Hepatocyte (in vitro differentiated cells): Measurements from ENCODE around the gene RHOF. TPM values are rescaled to one million over a fixed set of nuclear protein-coding genes. Genes with fewer than 3 reads are reported as not detected.

Source experiments
- DNase-seq: peaks from one replicate; pipeline ENCODE4 v3.0.0-alpha.2; 2016; ENCODE audit warnings: low spot score
- H2AFZ ChIP-seq: fragments of 200-600 bp; sonication (generic); 2 replicates; pipeline ENCODE4 v1.6.0; 2016; ENCODE audit warnings: antibody characterized with exemption, mild to moderate bottlenecking
- H3K27ac ChIP-seq: fragments of 200-600 bp; sonication (generic); 2 replicates; pipeline ENCODE4 v1.5.1; 2016; ENCODE audit warnings: mild to moderate bottlenecking
- H3K27me3 ChIP-seq: fragments of 200-600 bp; sonication (generic); 2 replicates; pipeline ENCODE4 v1.6.1; 2016
- H3K36me3 ChIP-seq: fragments of 200-600 bp; sonication (generic); replicated peaks from 2 replicates; pipeline ENCODE4 v1.5.1; 2016; ENCODE audit warnings: low read depth; ENCODE audit not compliant: insufficient read depth
- H3K4me1 ChIP-seq: fragments of 200-600 bp; sonication (generic); 2 replicates; pipeline ENCODE4 v1.5.1; 2016; ENCODE audit warnings: mild to moderate bottlenecking, moderate library complexity; ENCODE audit not compliant: insufficient read depth
- H3K4me2 ChIP-seq: fragments of 200-600 bp; sonication (generic); 2 replicates; pipeline ENCODE4 v1.6.0; 2016
- H3K4me3 ChIP-seq: fragments of 200-600 bp; sonication (generic); 2 replicates; pipeline ENCODE4 v1.5.1; 2016; ENCODE audit warnings: mild to moderate bottlenecking
- H3K79me2 ChIP-seq: fragments of 200-600 bp; sonication (generic); 2 replicates; pipeline ENCODE4 v1.6.0; 2017; ENCODE audit warnings: mild to moderate bottlenecking
- H3K9me2 ChIP-seq: fragments of 200-600 bp; sonication (generic); replicated peaks from 2 replicates; pipeline ENCODE4 v1.6.0; 2017; ENCODE audit warnings: mild to moderate bottlenecking; ENCODE audit not compliant: insufficient read depth
- H3K9me3 ChIP-seq: fragments of 200-600 bp; sonication (generic); 2 replicates; pipeline ENCODE4 v1.5.1; 2016; ENCODE audit warnings: low read depth, mild to moderate bottlenecking
- H4K20me1 ChIP-seq: fragments of 200-600 bp; sonication (generic); 2 replicates; pipeline ENCODE4 v1.6.0; 2016; ENCODE audit warnings: mild to moderate bottlenecking; ENCODE audit not compliant: insufficient read depth, poor library complexity, severe bottlenecking
- CTCF ChIP-seq: fragments of 200-600 bp; sonication (generic); IDR thresholded peaks from 2 replicates; pipeline ENCODE4 v1.5.1; 2016; ENCODE audit warnings: antibody characterized with exemption, mild to moderate bottlenecking; ENCODE audit not compliant: poor library complexity
- EZH2 ChIP-seq: fragments of 200-600 bp; sonication (generic); IDR thresholded peaks from 2 replicates; pipeline ENCODE4 v1.6.1; 2016; ENCODE audit warnings: antibody characterized with exemption, mild to moderate bottlenecking, borderline replicate concordance
- EZH2phosphoT487 ChIP-seq: fragments of 200-600 bp; sonication (generic); IDR thresholded peaks from one replicate; pipeline ENCODE4 v1.6.1; 2018; ENCODE audit warnings: antibody characterized with exemption, mild to moderate bottlenecking, low read depth, moderate library complexity; ENCODE audit not compliant: unreplicated experiment, severe bottlenecking
- WGBS: methylation state at CpG from one replicate; pipeline ENCODE4 v1.1.6; 2016; ENCODE audit warnings: low lambda C conversion rate; ENCODE audit errors: missing lambda C conversion rate; 5-methylcytosine and 5-hydroxymethylcytosine counted together
- polyA plus RNA-seq: library from polyadenylated mRNA; unstranded; fragments of >200 nt; fragmentation: Nextera tagmentation; extraction: Ambion mirVana; gene quantifications from 2 replicates; pipeline ENCODE4 v1.2.1, GENCODE V29; 2016
- total RNA-seq: library from RNA; depleted of rRNA; stranded (reverse); fragments of >200 nt; gene quantifications from 2 replicates; pipeline ENCODE4 v1.2.3, GENCODE V29; 2014

Gene RHOF
- total and polyA plus RNA-seq, 2 experiments from 2014 or later = 40.4 to 45.3 TPM

DNA sequence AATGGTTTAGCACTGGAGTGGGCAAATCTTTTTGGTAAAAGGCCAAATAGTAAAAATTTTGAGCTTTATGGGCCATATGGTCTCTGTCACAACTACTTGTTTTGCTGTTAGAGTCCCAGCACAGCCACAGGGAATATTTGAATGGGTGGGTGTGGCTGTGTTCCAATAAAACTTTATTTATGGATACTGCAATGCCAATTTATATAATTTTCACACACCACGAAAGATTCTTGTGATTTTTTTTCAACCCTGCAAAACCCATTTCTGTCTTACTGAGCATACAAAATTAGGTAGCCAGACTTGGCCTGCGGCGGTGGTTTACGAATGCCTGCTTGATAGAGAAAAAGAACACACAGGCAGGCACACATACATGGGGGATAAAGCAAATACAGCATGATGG lies 52.6 kb downstream of the RHOF start:
- no peak for TF ChIP-seq CTCF
- no peak for TF ChIP-seq EZH2
- no peak for TF ChIP-seq EZH2phosphoT487
- Histone ChIP-seq H3K4me3 (no peak overlapping the region), H3K79me2 (no peaks in the 10 kb centered on the region), H2AFZ (no peak overlapping the region), H4K20me1 (no peaks in the 10 kb centered on the region), H3K27ac (no peak overlapping the region), H3K27me3 (no peaks in the 10 kb centered on the region), H3K4me2 (no peak overlapping the region), H3K36me3 (no peaks in the 10 kb centered on the region), H3K9me3 (no peaks in the 10 kb centered on the region), H3K4me1 (no peaks in the 10 kb centered on the region), H3K9me2 (no peaks in the 10 kb centered on the region)
- DNase-seq = no peak
- WGBS = 83% methylated on average over 4 of the region's 4 CpGs

GRCh38 chr12:121738340-121738858 lies 55.1 kb downstream of the RHOF start:
- no peak overlapping the region for H3K4me3 ChIP-seq
- no peaks in the 10 kb centered on the region for H3K4me1 ChIP-seq
- H3K36me3 ChIP-seq = no peaks in the 10 kb centered on the region
- H2AFZ ChIP-seq = no peak overlapping the region
- no peaks in the 10 kb centered on the region for H3K79me2 ChIP-seq
- H3K27ac ChIP-seq = no peak overlapping the region
- H3K27me3 ChIP-seq = no peaks in the 10 kb centered on the region
- no peak overlapping the region for H3K4me2 ChIP-seq
- H4K20me1 ChIP-seq = no peaks in the 10 kb centered on the region
- 79% methylated on average over 9 of the region's 9 CpGs for WGBS
- no peak for TF ChIP-seq EZH2phosphoT487
- no peak for TF ChIP-seq CTCF
- no peak for TF ChIP-seq EZH2
- no peaks in the 10 kb centered on the region for H3K9me3 ChIP-seq
- no peak for DNase-seq
- no peaks in the 10 kb centered on the region for H3K9me2 ChIP-seq

GRCh38 chr12:121733849-121734248 lies 59.6 kb downstream of the RHOF start:
- Histone ChIP-seq H2AFZ (no peak overlapping the region), H3K79me2 (no peaks in the 10 kb centered on the region), H3K4me2 (no peak overlapping the region), H4K20me1 (no peaks in the 10 kb centered on the region), H3K4me3 (no peak overlapping the region), H3K4me1 (no peaks in the 10 kb centered on the region), H3K9me2 (no peaks in the 10 kb centered on the region), H3K36me3 (no peaks in the 10 kb centered on the region), H3K27me3 (no peaks in the 10 kb centered on the region), H3K27ac (no peak overlapping the region), H3K9me3 (no peaks in the 10 kb centered on the region)
- no peak for DNase-seq
- 87% methylated on average over 8 of the region's 8 CpGs for WGBS
- TF ChIP-seq EZH2 = no peak
- TF ChIP-seq CTCF = no peak
- no peak for TF ChIP-seq EZH2phosphoT487

DNA sequence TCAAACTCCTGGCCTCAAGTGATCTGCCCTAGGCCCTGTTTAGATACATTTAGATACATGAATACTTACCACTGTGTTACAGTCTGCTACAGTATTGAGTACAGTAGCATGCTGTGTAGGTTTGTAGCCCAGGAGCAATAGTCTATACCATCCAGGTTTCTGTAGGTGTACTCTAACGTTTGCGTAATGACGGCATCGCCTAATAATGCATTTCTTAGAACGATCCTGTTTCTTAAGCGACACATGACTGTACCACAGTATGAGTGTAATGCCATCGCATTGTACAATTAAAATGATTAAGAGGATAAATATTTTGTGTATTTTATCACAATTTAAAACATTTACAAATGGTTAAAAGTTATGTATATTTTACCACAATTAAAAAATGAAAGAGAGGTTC lies 62.0 kb downstream of the RHOF start:
- H3K9me2 ChIP-seq = no peaks in the 10 kb centered on the region
- peaks cover 5% of the 10 kb centered on the region for H3K79me2 ChIP-seq
- H3K36me3 ChIP-seq = no peaks in the 10 kb centered on the region
- DNase-seq = no peak
- TF ChIP-seq EZH2phosphoT487 = no peak
- TF ChIP-seq CTCF = no peak
- no peak for TF ChIP-seq EZH2
- H2AFZ ChIP-seq = no peak overlapping the region
- WGBS = 94% methylated on average over 7 of the region's 7 CpGs
- no peaks in the 10 kb centered on the region for H3K4me1 ChIP-seq
- no peak overlapping the region for H3K4me3 ChIP-seq
- no peaks in the 10 kb centered on the region for H3K27me3 ChIP-seq
- no peak overlapping the region for H3K4me2 ChIP-seq
- H3K9me3 ChIP-seq = no peaks in the 10 kb centered on the region
- H3K27ac ChIP-seq = no peak overlapping the region
- H4K20me1 ChIP-seq = no peaks in the 10 kb centered on the region
